Measurements from ENCODE around the gene INO80.

GRCh38 chr15:41051139-41051538 lies 64.9 kb downstream of the INO80 start:
- no peak for TF ChIP-seq CTCF (IDR thresholded peaks at IDR 0.05)
- no peak for TF ChIP-seq POLR2A (IDR thresholded peaks at IDR 0.05)

Measured in vagina (tissue), 2 donors.